ENCODE measurements around the gene LGALS14.

Gene LGALS14

GRCh38 chr19:39725995-39726394, 21.7 kb downstream of the LGALS14 start:
- H3K9me3 ChIP-seq, result no peaks in the 10 kb centered on the region
- no peaks in the 10 kb centered on the region for H4K20me1 ChIP-seq
- no peaks in the 10 kb centered on the region for H3K36me3 ChIP-seq
- no peak overlapping the region for H3K4me2 ChIP-seq
- no peak overlapping the region for H3K27ac ChIP-seq
- no peak for TF ChIP-seq Cebpa-rat (IDR thresholded peaks at IDR 0.05)
- H3K4me3 ChIP-seq, result no peak overlapping the region
- H3K4me1 ChIP-seq, result no peaks in the 10 kb centered on the region
- no peaks in the 10 kb centered on the region for H3K27me3 ChIP-seq
- no peak overlapping the region for H3K9ac ChIP-seq

GRCh38 chr19:39727070-39727800, 23.0 kb downstream of the LGALS14 start:
- H4K20me1 ChIP-seq, result no peaks in the 10 kb centered on the region
- H3K9me3 ChIP-seq, result no peaks in the 10 kb centered on the region
- no peak overlapping the region for H3K4me3 ChIP-seq
- H3K4me2 ChIP-seq, result no peak overlapping the region
- no peaks in the 10 kb centered on the region for H3K36me3 ChIP-seq
- H3K9ac ChIP-seq, result no peak overlapping the region
- no peaks in the 10 kb centered on the region for H3K27me3 ChIP-seq
- no peak for TF ChIP-seq Cebpa-rat (IDR thresholded peaks at IDR 0.05)
- no peak overlapping the region for H3K27ac ChIP-seq
- H3K4me1 ChIP-seq, result no peaks in the 10 kb centered on the region

DNA sequence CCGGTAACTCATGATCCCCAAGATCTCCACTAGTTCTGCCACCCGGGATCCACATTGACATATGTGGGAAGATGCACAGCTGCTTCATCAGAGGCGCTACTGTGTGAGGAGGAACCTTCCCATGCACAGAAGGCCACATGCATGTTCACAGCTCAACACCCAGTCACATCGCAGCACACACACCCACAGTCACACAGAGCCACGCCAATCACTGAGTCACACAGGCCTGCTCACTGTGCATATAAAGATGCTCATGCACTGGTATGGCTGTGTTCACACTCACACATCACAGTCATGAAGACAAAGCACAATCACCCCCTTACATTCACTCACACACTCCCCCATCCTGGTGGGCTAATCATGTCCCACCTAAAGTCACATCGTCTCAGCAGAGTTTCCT, 23.8 kb downstream of the LGALS14 start:
- H3K4me1 ChIP-seq, result no peaks in the 10 kb centered on the region
- H3K9ac ChIP-seq, result no peak overlapping the region
- H3K27me3 ChIP-seq, result no peaks in the 10 kb centered on the region
- no peaks in the 10 kb centered on the region for H4K20me1 ChIP-seq
- no peak overlapping the region for H3K27ac ChIP-seq
- H3K36me3 ChIP-seq, result no peaks in the 10 kb centered on the region
- no peak overlapping the region for H3K4me2 ChIP-seq
- no peak for TF ChIP-seq Cebpa-rat (IDR thresholded peaks at IDR 0.05)
- no peak overlapping the region for H3K4me3 ChIP-seq
- H3K9me3 ChIP-seq, result no peaks in the 10 kb centered on the region

DNA sequence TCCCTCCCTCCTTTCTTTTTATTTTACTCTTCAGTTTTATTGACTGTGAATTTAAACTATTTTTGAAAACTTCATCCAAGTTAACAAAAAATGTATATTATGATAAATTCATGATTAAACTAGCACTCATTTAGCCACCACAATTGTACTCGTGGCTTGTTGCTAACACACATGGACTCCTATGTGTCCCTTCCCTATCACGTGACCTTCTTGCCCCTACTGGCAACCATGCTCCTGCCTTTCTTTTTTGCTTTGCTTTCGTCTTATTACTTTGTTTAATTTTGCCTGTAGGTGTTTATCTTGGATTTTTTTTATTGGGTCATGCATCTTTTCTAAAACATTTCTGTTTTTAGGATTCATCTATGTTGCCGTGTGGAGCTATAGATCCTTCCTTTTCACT, 25.3 kb downstream of the LGALS14 start:
- H3K4me2 ChIP-seq, result no peak overlapping the region
- TF ChIP-seq Cebpa-rat (IDR thresholded peaks at IDR 0.05), result no peak
- H3K9ac ChIP-seq, result no peak overlapping the region
- no peaks in the 10 kb centered on the region for H3K27me3 ChIP-seq
- no peaks in the 10 kb centered on the region for H3K9me3 ChIP-seq
- H3K4me3 ChIP-seq, result no peak overlapping the region
- H4K20me1 ChIP-seq, result no peaks in the 10 kb centered on the region
- H3K4me1 ChIP-seq, result no peaks in the 10 kb centered on the region
- H3K36me3 ChIP-seq, result no peaks in the 10 kb centered on the region
- H3K27ac ChIP-seq, result no peak overlapping the region

DNA sequence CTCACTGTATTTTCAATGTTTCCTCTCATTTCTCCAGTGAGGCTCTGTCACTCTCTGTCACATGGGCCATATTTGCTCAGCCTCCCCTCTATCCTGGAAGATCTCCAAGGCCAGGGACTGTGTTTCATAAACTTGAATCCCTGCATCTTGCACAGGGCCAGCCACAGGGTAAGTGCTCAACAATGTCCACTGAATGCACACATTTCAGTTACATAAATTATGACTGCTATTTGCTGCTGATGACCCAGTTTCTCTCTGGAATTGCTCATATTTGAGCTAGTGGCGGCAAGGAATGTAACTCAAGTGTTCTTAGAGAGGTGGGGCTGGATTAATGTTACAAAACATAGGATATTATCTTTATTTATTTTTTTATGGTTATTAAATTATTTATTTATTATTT, 27.4 kb downstream of the LGALS14 start:
- Histone ChIP-seq H3K27me3 (no peaks in the 10 kb centered on the region), H3K4me2 (no peak overlapping the region), H3K27ac (no peak overlapping the region)

GRCh38 chr19:39733841-39734240, 29.6 kb downstream of the LGALS14 start:
- no peak overlapping the region for H3K9ac ChIP-seq
- TF ChIP-seq Cebpa-rat (IDR thresholded peaks at IDR 0.05), result no peak
- no peaks in the 10 kb centered on the region for H3K4me1 ChIP-seq
- no peaks in the 10 kb centered on the region for H3K27me3 ChIP-seq
- no peak overlapping the region for H3K4me3 ChIP-seq
- H3K4me2 ChIP-seq, result no peak overlapping the region
- H3K27ac ChIP-seq, result no peak overlapping the region
- H3K9me3 ChIP-seq, result no peaks in the 10 kb centered on the region
- no peaks in the 10 kb centered on the region for H4K20me1 ChIP-seq
- H3K36me3 ChIP-seq, result no peaks in the 10 kb centered on the region

More for the DNA sequence above, 27.4 kb downstream of the LGALS14 start:
- no peaks in the 10 kb centered on the region for H3K4me1 ChIP-seq
- H3K36me3 ChIP-seq, result no peaks in the 10 kb centered on the region
- H4K20me1 ChIP-seq, result no peaks in the 10 kb centered on the region
- no peaks in the 10 kb centered on the region for H3K9me3 ChIP-seq
- no peak overlapping the region for H3K9ac ChIP-seq
- no peak overlapping the region for H3K4me3 ChIP-seq
- TF ChIP-seq Cebpa-rat (IDR thresholded peaks at IDR 0.05), result no peak

DNA sequence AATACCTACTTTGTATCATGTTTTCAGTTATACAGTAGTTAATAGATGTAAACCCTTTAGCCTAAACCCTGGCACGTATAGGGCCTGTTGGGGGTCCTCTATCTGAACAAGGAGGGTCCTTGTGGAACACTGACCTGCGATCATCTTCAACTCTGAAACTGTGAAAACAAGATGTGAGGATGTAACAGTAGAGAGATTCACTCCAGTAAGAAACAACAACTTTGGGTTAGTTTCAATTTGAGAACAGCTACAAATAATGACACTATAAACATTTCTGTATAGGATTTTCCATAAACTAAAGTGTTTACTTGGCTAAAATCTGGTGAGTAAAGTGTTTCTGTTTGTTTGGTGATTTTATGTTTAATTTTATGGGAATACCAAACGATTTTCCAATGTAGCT, 31.4 kb downstream of the LGALS14 start:
- no peaks in the 10 kb centered on the region for H3K9me3 ChIP-seq
- H3K4me1 ChIP-seq, result no peaks in the 10 kb centered on the region
- no peak for TF ChIP-seq Cebpa-rat (IDR thresholded peaks at IDR 0.05)
- H3K4me3 ChIP-seq, result no peak overlapping the region
- no peaks in the 10 kb centered on the region for H3K36me3 ChIP-seq
- no peaks in the 10 kb centered on the region for H4K20me1 ChIP-seq
- H3K27ac ChIP-seq, result no peak overlapping the region
- no peaks in the 10 kb centered on the region for H3K27me3 ChIP-seq
- H3K4me2 ChIP-seq, result no peak overlapping the region
- H3K9ac ChIP-seq, result no peak overlapping the region

DNA sequence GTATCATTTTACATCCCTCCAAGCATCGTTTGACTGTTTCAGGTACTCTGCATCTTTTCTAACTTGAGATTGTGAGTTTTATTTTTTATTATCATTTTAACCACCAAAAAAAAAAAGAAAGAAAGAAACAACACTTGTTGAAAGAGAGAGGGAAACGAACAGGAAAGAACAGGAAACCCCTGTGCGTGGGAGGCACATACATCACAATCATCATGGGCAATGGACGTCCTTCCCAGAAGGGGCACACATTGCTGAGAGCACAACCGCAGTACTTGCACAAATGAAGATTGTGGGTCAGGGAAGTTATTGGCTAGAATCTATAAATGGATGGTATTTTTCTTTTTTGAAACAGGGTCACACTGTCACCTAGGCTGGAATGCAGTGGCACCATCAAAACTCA, 31.8 kb downstream of the LGALS14 start:
- Histone ChIP-seq H4K20me1 (no peaks in the 10 kb centered on the region), H3K9me3 (no peaks in the 10 kb centered on the region), H3K36me3 (no peaks in the 10 kb centered on the region), H3K27ac (no peak overlapping the region), H3K4me2 (no peak overlapping the region), H3K9ac (no peak overlapping the region), H3K4me3 (no peak overlapping the region), H3K27me3 (no peaks in the 10 kb centered on the region), H3K4me1 (no peaks in the 10 kb centered on the region)
- no peak for TF ChIP-seq Cebpa-rat (IDR thresholded peaks at IDR 0.05)

- Histone ChIP-seq H3K36me3 (no peaks in the 10 kb centered on the region), H4K20me1 (no peaks in the 10 kb centered on the region), H3K27ac (no peak overlapping the region), H3K4me2 (no peak overlapping the region), H3K4me3 (no peak overlapping the region), H3K9me3 (no peaks in the 10 kb centered on the region), H3K9ac (no peak overlapping the region), H3K4me1 (no peaks in the 10 kb centered on the region), H3K27me3 (no peaks in the 10 kb centered on the region)
- TF ChIP-seq Cebpa-rat (IDR thresholded peaks at IDR 0.05), result no peak
Observed at GRCh38 chr19:39737351-39737750, 33.1 kb downstream of the LGALS14 start.

GRCh38 chr19:39737891-39738290, 33.6 kb downstream of the LGALS14 start, which contains the start of gene CLC:
Gene CLC (minus strand): TSS chr19:39738029. CDS start chr19:39737952, 77 bp downstream.
- Histone ChIP-seq H4K20me1 (no peaks in the 10 kb centered on the region), H3K27me3 (no peaks in the 10 kb centered on the region), H3K9me3 (no peaks in the 10 kb centered on the region), H3K9ac (no peak within 1 kb of the TSS), H3K36me3 (no peaks in the 10 kb centered on the region), H3K4me2 (no peak within 1 kb of the TSS), H3K4me3 (no peak within 1 kb of the TSS), H3K4me1 (no peaks in the 10 kb centered on the region), H3K27ac (no peak within 1 kb of the TSS)
- TF ChIP-seq Cebpa-rat (IDR thresholded peaks at IDR 0.05), result no peak

- no peaks in the 10 kb centered on the region for H3K9me3 ChIP-seq
Observed at GRCh38 chr19:39738814-39739213, 34.5 kb downstream of the LGALS14 start.

More at GRCh38 chr19:39738814-39739213, 34.5 kb downstream of the LGALS14 start:
- Histone ChIP-seq H3K4me3 (no peak overlapping the region), H3K4me1 (no peaks in the 10 kb centered on the region), H4K20me1 (no peaks in the 10 kb centered on the region), H3K36me3 (no peaks in the 10 kb centered on the region), H3K27ac (no peak overlapping the region), H3K4me2 (no peak overlapping the region), H3K27me3 (no peaks in the 10 kb centered on the region), H3K9ac (no peak overlapping the region)
- no peak for TF ChIP-seq Cebpa-rat (IDR thresholded peaks at IDR 0.05)
